NB4 (cell line): ENCODE measurements around the gene WASHC2C.
"Not testable (repeated sequence)": the region's sequence is repeated elsewhere in the genome, so short reads cannot be mapped to it uniquely, and the experiment has no call there.

ENCODE experiments used
- CTCF ChIP-seq: IDR thresholded peaks from one replicate; pipeline ENCODE4 v1.5.1; 2012; ENCODE audit warnings: low read depth, low read length
- MAX ChIP-seq: IDR thresholded peaks from 2 replicates; pipeline ENCODE4 v1.6.1; 2011; ENCODE audit warnings: low read depth, low read length
- MYC ChIP-seq: IDR thresholded peaks from 2 replicates; pipeline ENCODE4 v1.6.1; 2011; ENCODE audit warnings: low read depth, low read length

GRCh38 chr10:45787212-45787741 lies 60.2 kb downstream of the WASHC2C start:
- TF ChIP-seq MAX, CTCF, MYC: not testable (repeated sequence)
